GM19438 (cell line): Measurements from ENCODE around the gene EXTL2.
"Not testable (repeated sequence)": the region's sequence is repeated elsewhere in the genome, so short reads cannot be mapped to it uniquely, and the experiment has no call there.

Experiments used
- ATAC-seq: cut with Tn5 transposase; IDR thresholded peaks from one replicate; pipeline ENCODE4 v1.9.1; 2021; ENCODE audit warnings: low read depth; ENCODE audit not compliant: unreplicated experiment

EXTL2 gene, protein sequence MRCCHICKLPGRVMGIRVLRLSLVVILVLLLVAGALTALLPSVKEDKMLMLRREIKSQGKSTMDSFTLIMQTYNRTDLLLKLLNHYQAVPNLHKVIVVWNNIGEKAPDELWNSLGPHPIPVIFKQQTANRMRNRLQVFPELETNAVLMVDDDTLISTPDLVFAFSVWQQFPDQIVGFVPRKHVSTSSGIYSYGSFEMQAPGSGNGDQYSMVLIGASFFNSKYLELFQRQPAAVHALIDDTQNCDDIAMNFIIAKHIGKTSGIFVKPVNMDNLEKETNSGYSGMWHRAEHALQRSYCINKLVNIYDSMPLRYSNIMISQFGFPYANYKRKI

DNA sequence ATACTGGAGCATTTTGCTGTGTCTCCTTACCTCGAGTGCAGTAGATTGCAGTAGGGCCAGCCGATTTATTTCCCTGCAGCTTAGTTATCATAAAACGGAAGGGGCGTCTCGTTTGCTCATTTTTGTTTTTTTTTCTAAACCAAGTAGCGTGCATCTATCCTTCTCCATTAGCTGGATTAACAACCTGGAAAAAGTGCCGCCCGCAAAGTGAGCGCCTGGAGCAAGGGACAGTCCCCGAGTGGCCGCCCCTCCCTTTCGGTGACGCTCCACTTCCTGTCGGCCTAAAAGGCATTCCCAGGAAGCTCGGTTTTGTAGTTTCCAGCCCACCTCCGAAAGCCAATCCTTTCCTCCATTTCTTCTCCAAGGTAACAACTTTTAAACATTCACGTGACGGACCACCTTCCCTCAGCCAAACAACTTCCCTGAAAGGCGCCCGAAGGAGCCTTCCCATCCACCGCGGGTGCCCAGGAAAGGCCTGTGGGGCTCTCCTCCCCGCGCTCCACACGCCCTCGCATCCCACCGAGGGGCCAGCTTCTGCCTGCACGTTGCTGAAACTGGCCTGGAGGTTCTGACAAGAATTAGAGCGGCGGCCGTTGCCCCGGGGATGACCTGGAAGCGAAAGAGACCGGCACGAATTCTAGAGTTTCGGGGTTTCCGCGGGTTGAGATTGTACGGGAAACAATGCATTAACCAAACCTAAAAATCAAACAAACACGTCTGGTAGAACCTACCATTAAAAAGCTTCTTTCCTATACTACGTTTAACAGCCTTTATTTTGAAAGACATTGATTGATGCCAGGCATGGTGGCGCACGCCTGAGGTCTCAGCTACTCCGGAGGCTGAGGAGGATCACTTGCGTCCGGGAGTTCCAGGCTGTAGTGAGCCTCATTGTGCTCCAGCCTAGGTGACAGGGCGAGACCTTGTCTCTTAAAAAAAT, at the start of gene EXTL2:
TSS of gene EXTL2 (minus strand) at position 240 of the 937 bp plus-strand sequence. CDS start 6,085 bp downstream, outside the sequence.
- peak; percentile 45 for ATAC-seq

GRCh38 chr1:100943533-100943932, 48.9 kb upstream of the EXTL2 start:
- ATAC-seq: no peak

GRCh38 chr1:100942304-100943046, 47.8 kb upstream of the EXTL2 start:
- no peak for ATAC-seq

DNA sequence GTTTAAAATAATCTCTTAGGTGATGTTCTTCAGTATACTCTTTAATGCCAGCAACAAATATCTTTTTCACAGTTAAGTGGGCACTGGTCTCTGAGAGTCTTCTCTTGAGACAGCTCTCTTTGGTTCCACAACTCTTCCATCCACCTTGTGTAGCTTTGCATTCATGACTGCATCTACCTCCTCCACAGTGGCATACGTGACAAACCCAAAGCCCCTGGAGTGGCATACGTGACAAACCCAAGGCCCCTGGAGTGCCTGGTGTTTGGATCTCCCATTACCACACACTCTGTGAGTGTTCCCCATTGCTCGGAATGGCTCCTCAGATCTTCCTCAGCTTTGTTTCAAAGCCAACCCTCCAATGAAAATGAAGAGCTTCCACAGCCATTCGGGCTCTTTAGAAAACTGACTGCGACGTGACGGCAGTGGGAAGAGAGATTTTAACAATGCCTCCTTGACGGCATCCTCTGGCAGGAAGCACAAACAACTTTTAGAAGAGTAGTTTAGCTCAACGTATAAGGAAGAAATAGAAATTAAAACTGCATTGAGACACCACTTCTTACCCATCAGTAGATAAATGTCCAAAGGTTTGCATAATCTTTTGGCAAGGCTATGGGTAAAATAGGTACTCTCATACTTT, 47.1 kb upstream of the EXTL2 start:
- ATAC-seq: no peak

GRCh38 chr1:100941098-100941527, 46.5 kb upstream of the EXTL2 start:
- no peak for ATAC-seq

GRCh38 chr1:100936194-100936967, 41.7 kb upstream of the EXTL2 start:
- ATAC-seq: no peak

- ATAC-seq: not testable (repeated sequence)
These were observed 38.9 kb upstream of the EXTL2 start for GRCh38 chr1:100933555-100933954.

DNA sequence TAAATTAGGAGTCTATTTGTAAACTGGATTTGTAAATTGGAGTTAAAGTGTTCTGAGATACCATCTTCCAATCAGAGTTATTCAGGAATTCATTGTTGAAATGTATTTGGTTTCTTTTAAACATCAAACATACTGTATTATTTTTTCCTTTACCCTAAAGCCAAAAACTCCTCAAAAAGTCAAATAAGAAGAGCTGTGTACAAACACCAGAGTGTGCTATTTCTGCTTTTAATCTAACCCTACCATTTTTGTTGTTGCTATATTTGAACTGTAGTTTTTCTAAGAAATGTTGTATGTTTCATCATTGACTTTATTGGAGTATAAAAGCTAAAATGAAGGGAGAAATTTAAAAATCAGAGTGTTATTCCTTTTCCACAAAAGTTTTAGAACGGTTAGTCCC, 37.1 kb upstream of the EXTL2 start:
- ATAC-seq: no peak

- no peak for ATAC-seq
These were observed 35.9 kb upstream of the EXTL2 start for GRCh38 chr1:100930494-100930893.

- no peak for ATAC-seq
These were observed 33.5 kb upstream of the EXTL2 start for GRCh38 chr1:100928128-100928527.

DNA sequence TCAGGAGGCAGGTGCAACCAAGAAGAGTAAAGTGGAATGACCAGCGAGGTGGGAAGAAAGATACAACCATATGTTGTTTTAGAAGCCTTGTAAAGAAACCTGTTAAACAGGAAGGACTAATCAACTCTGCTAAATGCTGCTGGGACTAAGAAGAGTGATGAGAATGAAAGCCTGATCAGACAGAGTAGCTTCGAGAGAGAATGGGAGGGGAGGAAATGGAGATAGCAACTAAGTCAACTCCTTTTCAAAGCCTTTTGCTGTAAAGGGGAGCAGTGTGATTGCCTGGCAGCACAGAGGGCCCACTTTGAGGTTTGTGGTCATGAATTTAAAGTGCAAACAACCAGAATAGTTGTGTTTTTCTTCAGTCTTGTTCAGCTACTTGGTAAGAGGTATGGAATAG, 32.6 kb upstream of the EXTL2 start:
- ATAC-seq: no peak

- ATAC-seq: no peak
These were observed 31.6 kb upstream of the EXTL2 start for GRCh38 chr1:100926240-100926639.

- ATAC-seq: no peak
These were observed 30.3 kb upstream of the EXTL2 start for GRCh38 chr1:100924991-100925390.

DNA sequence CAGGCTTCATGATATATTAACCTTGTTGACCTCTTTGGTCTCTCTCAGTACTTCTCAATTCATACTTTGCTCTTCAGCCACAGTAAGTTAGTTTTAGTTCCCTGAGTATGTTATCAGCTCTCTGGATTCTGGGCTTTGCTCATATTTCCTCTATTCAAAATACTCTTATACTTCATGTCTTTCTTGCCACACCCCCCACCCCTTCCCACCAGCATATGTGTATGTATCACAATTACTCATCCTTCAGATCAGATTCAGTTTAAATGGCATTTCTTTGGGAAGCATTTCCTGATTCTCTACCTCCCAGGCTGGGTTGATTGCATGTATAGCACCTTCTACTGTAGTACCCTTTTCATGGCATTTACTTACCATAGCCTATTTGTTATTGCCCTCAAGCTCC, 29.6 kb upstream of the EXTL2 start:
- ATAC-seq: no peak

DNA sequence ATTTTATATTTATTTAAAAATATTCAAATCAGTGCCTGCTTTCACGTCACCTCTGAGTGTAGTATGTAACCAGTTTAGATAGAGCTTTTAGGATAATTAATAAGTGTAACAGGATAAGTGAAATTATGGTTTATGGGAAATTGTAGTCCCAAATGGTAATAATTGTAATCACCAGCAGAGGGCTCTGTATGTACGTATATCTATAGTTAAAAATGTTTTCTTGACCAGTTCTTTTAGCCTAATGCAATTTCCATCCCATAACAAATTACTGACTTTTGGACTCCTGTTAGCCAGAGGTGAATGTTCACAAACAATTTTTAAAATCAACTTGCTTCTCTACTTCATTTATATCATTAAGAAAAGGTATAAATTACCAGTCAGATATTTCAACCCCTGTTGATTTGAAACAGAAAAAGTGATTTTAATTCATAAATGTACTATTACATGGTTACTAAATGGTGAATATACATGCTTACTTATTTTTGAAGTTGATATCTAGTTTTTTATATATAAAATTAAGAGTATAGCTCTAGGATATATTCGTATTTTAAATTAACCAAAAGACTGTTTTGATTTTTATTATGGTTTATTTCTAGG, 26.6 kb upstream of the EXTL2 start:
- no peak for ATAC-seq

DNA sequence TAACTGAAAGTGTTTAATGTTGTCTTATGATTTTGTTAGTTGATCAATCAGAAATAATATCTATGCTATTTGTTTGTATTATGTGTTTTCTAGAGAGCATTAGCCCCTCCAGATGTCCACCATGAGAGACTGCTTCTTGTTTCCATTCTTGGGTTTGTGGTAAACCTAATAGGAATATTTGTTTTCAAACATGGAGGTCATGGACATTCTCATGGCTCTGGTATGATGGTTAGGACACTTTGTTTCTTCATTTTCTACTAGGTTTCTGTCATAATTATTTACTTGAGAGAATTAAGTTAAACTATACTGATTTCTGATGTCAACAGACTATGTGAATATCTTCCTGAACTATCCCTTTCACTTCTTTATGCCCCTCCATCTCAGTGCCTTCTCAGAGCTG, 17.4 kb upstream of the EXTL2 start:
- no peak for ATAC-seq

DNA sequence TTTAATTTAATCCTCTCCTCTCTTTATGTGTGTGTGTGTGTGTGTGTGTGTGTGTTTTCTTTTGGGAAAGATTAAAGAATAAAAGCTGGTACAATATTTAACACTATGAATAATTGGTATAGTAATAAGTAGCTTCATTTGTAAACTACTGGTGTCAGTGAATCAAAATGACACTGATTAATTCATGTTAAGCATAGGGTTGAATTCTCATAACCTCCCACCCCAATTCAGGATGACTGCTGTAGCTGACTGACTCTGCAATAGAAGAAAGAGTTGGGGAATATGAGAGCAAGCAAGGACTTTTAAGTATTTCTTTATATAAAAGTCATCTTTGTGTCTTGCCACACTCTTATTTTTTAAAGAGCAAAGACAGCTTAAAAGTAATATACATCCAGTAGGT, 14.4 kb upstream of the EXTL2 start:
- no peak for ATAC-seq

DNA sequence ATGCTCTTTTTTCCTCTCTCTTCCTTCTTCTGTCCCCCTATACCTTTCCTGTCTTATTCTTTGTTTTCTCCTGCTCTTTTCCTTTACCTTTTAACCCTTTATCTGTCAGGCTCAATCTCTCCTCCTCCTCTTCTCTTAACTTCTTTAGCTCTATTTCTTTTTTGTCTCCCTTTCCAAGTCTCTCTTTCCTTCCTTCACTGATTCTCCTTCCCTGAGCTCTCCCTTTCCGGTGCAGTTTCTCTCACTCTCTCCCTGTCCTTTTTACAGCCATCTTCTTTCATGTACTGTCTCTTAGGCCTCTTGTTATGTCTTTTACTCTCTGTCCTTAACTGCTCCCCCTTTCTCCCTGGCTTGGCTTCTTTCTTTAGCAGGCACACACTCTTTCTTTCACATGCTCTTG, 13.2 kb upstream of the EXTL2 start:
- no peak for ATAC-seq

- no peak for ATAC-seq
These were observed 10.5 kb upstream of the EXTL2 start for GRCh38 chr1:100905181-100905580.
